ENCODE measurements around the gene SND1.

The SND1 gene

DNA sequence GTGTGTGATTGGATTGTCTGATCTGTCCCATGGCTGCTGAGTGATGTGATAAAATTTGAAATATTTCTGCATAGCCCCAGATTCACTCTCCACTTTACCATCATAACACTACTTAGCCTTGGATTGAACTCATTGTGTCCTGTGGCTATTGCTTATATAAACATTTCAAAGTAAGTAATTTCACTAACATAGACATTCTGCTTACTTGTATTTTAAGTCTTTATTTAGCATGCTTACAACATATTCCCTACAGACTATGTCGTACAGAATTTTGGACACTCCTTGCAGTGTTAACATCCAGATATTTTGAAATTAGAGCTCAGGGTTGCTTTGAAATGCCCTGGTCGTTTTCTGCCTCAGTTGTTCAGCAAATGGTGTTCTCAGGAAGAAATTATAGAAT, 261.7 kb downstream of the SND1 start:
- no peak for DNase-seq

GRCh38 chr7:127914693-127915092, 262.7 kb downstream of the SND1 start:
- no peak for DNase-seq

- no peak for DNase-seq
These were observed 264.7 kb downstream of the SND1 start for GRCh38 chr7:127916735-127917134.

- no peak for DNase-seq
These were observed 266.1 kb downstream of the SND1 start for GRCh38 chr7:127918130-127918529.

- DNase-seq: no peak
These were observed 268.9 kb downstream of the SND1 start for GRCh38 chr7:127920787-127921438.

GRCh38 chr7:127922656-127923055, 270.7 kb downstream of the SND1 start:
- DNase-seq: no peak

GRCh38 chr7:127924874-127925273, 272.9 kb downstream of the SND1 start:
- no peak for DNase-seq

GRCh38 chr7:127927348-127927696, 275.3 kb downstream of the SND1 start:
- DNase-seq: no peak

- DNase-seq: no peak
These were observed 276.2 kb downstream of the SND1 start for GRCh38 chr7:127928222-127928621.

DNA sequence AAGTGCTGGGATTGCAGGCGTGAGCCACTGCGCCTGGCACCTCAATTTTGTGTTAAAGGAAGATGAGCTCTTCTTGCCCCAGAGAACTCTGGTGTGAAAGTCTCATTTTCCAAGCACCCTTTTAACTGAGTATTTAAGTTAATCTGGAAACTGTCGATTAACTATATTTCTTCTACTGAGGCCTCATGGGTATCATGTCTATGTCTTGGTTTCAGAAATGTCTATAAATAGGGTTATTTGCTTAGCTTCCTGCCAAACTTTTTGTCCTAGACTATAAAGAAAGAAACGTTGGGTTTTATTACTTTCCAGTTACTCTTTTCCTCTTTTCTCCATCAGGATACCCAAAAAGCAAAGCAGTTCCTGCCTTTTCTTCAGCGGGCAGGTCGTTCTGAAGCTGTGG, 276.9 kb downstream of the SND1 start:
- no peak for DNase-seq

DNA sequence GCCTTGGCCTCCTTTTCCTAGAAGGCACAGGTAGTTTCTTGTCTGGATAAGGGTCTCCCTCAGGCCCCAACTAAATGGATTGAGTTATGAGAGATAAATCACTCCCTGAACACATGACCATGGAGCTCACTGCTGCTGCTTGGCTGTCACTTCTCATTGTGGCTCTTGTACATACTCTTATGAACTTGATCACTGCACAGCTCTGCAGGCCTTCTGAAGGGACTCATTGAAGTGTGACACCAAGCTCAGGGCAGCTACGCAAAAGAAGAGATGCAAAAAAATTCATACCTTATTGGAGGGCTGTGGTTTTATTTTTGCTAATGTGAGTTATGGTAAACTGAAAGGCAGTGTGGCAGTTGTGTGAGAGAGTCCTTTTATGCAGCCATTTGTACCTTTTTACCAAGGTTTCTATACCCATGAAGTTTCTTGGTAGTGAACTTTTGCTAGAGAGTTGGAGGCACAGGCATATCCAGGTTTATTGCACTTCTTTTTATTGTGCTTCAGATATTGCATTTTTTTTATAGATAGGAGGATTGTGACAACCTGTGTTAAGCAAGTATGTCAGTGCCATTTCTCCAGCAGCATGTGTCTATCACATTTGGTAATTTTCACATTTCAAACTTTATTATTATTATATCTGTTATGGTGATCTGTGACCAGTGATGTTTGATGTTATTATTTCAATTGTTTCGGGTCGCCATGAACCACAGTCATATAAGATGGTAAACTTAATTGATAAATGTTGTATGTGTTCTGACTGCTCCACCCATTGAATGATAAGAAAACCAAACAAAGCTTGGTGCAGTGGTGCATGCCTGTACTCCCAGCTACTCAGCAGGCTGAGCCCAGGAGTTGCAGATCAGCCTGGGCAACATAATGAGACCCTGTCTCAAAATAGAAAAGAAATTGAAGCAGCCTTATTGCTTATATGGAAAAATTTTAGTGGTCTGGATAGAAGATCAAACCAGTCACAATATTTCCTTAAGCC, 278.6 kb downstream of the SND1 start:
- DNase-seq: no peak

GRCh38 chr7:127932076-127932475, 280.1 kb downstream of the SND1 start:
- no peak for DNase-seq

- no peak for DNase-seq
These were observed 280.5 kb downstream of the SND1 start for GRCh38 chr7:127932496-127932895.

DNA sequence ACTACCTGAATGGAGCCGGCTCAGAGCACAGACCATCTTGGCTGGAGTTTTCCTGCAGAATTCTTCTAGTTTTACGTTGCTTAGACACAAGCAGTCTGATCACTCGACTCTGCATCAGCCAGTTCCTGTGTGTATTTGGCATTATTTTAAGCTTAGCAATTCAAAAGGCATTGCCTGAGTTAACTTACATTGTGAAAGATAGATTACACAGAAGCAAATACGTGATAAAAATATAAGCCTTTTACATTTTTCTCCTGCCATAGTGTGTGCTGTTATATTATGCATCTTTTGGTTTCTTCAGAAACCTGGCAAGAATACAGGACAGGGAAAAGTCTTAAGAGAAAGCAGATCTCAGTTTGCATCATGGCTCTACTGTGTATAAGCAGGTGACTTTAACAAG, 281.2 kb downstream of the SND1 start:
- DNase-seq: no peak

DNA sequence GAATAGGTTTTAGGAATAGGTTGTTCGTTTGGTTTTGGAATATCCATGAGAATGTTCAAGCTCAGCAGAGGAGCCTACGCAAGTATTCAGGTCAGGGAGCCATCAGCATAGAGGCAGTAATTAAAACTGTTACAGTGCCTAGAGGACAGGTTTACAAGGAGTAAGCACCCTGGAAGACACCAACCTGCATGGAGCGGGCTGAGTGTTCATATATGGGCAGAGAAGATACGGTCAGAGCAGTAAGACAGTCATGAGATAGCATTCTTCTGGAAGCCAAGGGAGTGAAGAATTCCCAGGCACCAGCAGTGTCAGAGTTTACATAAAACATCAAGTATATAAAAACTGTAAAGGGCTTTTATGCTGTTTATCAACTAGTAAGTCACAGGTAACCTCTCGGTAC, 282.7 kb downstream of the SND1 start:
- DNase-seq: no peak

DNA sequence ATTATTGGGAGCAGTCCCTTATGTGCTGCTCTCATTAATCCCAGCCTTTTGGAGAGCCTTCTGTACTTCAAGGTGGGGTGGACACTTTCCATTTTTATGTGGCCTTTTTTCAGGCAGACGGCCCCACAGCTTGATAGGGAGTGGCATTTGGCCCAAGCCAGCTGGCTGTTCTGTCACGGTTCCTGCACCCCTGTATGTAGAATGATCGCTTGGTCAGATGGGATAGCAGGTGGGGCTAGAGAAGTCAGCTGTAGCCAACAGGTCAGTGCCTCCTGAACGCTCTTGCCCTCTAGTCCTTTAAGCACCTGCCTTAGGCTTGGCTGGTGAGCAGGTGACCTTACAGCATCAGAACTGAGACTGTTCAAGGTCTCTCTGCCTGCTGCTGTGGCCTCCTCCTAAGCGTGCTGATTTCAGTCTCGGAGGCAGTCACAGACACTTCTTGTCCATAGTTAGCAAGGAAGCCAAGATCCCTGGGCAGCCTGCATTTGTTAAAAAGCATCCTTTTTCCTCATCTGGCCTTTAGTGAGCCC, 283.9 kb downstream of the SND1 start:
- no peak for DNase-seq

DNA sequence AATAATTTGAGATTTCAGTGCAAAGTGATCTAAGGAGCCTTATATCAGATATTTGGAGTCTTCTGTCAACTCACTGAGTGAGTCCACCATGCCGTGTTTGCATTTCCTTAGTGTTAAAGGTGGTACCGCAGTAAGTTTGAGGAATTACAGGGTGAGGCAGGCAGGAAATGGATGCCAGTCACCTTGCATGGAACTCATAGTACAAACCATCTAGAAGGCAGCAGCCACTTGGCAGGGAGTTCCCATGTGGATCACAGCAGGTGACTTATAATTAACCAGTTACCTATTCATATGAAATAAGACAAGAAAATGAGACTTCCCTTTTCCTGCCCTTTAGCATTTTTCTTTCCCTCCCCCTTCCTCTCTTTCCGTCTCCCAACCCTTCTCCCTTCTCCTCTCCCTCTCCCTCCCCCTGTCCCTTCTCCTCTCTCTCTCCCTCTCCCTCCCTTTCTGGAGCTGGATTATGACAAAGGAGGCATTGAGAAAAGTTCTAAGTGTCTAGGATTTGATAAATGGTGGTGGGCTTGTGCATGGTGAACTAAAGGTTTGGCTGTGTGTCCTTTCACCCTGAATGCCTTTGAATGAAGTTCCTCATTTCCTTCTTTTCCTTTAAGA, 285.2 kb downstream of the SND1 start:
- DNase-seq: no peak

GRCh38 chr7:127938588-127938987, 286.6 kb downstream of the SND1 start:
- DNase-seq: no peak

DNA sequence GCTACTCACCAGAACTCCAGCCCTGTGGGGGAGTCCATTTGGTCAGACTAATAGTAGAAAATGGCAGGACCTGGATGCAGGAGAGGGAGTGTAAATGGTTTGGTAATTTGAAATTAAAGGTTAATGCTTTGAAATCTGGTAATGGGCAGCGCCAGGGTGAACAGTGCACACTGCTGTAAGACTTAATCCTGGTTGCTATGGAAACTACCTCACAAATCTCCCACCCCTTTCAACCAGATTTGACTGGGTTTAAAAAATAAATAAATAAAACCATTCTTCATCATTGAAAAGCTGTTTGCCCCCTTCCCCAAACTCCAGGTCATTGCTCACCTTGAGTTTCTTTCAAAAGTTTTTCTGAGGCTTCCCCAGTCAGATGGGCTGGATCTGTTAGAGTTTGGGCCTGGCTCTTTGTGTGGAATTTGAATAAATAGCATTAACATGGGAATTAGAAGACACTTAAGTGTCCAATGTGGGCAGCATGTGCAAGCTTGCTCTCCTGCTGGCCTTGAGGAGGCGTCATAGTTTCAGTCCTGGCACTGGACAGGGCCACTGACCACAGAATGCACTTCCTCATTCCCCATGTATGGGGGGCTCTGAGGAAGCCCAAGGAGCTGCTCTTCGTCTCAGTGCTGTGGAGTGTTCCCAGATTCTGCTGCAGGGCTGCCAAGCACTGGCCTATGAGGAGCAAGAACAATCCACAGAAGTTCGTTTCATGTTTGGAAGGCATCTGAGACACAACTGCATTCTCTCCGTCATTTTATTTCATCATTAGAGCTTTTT, 288.6 kb downstream of the SND1 start:
- no peak for DNase-seq

DNA sequence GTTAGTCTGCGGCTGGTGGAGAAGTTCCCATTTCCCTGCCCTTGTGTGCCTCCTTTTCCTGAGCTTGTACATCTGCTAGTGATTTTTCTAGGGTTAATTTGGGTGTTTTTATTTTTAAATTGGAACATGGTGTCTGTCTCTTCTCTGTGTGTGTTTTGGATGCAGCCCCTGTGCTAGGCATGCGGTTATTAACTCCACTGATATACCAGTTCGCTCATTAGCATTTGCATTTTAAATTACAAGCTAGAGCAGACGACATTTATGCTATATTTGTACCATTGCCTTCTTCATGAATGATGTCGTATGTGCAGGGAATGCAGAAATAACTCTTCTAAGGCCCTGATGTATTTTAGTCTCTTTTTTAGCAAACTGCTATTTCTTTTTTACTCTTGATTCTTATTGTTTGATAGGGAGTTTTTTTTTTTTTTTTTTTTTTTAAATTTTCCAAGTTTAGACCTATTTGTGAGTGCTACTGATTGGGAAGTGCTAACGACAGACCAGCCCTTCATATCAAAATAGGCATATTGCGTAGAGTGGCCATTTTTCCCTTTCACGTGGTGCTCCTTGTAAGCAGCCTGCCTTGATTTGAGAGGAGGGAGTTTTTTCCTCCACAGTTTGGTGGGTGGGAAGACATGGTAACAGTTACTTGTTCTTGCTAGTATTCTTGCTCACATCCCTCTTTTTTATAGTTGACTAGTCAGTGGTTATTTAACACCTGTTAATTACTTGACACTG, 289.6 kb downstream of the SND1 start:
- no peak for DNase-seq

DNA sequence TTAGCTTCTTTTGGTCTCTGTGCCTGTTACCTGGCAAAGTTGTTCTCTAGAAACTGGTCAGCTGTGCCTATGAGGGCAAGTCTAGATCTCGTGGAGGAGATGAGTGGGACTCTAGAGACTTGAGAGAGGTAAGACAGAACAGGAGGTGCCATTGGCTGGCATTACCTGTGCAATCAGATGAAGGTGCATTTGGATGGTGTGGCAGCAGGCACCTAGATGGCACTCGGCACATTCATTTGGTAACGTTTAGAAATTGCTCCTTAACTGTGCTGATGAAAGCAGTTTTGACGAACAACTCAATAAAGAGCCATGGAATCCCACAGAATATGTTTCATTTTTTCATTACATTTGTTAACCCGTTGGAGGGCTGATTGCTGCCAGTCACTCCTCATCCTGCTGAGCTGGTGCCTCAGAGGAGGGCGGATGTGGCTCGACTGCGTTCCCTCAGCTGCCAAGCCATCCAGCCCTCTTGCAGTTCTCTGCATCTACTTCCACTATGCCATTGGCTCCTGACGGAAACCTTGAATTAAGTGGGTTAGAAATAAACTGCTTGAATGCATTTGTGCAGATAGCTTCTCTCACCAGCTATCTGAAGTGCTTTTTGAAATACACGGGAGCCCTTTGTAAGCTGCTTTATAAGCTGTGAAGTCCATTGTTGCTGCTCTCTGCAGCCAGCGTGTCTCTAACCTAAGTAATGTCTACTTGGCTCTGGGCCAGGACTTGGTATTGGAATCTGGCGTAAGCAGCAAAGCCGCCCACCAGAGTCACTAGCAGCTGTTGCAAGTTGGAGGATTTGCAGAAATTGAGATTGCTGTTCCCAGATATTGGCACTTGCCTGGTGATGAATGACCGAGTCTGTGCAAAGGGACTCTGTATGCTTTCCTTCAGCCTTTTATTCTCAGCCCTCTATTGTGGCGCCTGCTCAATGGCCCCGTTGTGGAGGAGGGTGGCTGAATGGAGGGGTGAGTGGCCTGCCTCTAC, 291.8 kb downstream of the SND1 start:
- DNase-seq: no peak
